Fibroblast of skin of back (primary cell): ENCODE data around the gene CHCHD3.

ENCODE experiments used
- DNase-seq: peaks from one replicate; pipeline ENCODE4 v3.0.0-alpha.2; 2013

CHCHD3 gene

GRCh38 chr7:132857703-132858102 is 224.2 kb downstream of the CHCHD3 start:
- DNase-seq, result no peak

DNA sequence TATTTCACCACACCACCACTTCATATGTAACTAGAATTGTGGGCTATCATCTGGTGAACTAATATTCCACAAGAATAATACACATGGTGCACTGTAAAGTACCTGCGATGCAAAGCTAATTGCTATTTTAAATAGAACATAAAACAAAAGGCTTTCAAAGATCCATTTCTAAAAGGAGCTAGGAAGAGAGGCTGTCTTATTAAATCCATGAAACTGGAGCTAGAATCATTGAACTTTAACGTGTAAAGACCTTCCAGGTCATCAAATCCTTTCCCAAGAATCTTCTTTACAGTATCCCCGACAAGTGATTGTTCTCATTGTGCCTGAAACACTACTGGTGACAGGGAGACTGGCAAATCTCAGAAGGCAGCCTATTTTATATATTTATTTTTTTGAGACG is 224.9 kb downstream of the CHCHD3 start:
- DNase-seq, result no peak

DNA sequence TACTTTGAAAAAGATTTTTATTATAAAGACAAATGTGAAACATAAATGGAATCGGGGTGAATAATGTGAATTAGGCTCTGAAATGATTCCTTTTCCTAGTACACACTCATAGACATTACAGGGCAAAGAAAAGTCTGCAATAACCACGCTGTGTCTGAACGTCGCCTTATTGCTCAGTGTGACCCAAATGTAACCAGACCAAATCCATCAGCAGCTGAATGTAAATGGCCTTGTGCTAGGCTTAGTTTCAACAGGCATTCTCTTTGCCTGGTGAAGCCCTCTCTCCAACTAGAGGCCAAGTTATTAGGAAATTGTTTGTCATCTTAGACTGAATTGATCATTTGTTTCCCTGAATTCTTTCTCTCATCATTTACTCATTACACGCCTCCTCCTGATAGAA is 225.5 kb downstream of the CHCHD3 start:
- DNase-seq, result no peak

GRCh38 chr7:132855901-132856300 is 226.0 kb downstream of the CHCHD3 start:
- no peak for DNase-seq

DNA sequence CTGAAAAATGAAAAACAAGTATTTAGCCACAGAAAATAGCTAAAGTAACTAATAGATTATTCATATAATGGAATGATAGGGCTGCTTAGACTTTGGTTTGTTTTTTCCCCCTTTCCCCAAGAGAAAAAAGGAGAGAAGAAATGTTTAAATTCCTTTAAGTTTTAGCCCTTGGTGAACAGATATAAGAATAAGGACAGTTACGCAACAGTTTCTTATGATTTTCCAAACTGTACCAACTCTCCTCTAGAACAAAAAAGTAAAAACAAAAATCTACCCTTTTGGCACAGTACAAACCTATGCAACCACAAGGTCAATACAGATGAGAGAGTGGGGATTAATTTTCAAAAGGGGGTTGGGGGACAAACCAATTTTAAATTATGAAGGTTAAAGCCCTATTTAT is 227.7 kb downstream of the CHCHD3 start:
- no peak for DNase-seq

GRCh38 chr7:132847376-132847775 is 234.5 kb downstream of the CHCHD3 start:
- DNase-seq, result no peak

DNA sequence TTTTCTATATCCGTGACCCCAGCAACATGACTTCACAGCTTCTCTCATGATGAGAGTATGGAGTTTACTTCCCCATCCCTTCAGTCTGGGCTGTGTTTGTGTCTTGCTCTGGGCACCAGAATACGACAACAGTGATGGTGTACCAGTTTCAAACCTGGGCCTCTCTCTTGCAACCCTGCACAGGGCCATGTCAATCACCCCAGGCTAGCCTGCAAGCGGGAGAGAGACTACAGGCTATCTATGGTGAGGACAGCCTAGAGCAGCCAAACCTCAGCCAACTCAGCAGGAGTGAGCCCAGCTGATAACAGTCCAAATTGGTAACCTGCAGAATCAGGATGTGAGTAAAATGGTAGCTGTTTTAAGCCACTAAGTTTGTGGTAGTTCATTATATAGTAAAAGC is 235.8 kb downstream of the CHCHD3 start:
- no peak for DNase-seq

- no peak for DNase-seq
These were observed 239.4 kb downstream of the CHCHD3 start for GRCh38 chr7:132842478-132842877.

- no peak for DNase-seq
These were observed 241.7 kb downstream of the CHCHD3 start for GRCh38 chr7:132840199-132840598.

DNA sequence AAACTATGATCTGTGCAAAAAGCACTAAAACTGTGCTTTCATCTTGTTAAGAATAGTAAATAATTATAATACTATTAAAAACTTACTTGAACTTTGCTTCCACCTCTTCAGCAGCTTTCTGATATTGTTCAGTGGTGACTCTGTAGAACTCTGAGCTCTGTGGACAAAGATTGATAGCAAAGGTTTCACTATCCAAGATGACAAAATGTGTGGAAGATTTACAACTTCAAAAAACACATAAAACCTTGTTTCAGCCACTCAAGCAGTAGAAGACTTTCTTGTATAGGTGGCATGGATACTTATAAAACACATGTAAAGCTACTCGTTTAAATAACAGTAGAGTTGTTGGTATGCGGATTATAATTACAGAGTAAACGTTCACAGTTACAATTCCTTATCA is 243.6 kb downstream of the CHCHD3 start:
- DNase-seq, result no peak

- DNase-seq, result no peak
These were observed 244.4 kb downstream of the CHCHD3 start for GRCh38 chr7:132837529-132837928.

- DNase-seq, result no peak
These were observed 245.1 kb downstream of the CHCHD3 start for GRCh38 chr7:132836746-132837145.

GRCh38 chr7:132830941-132831340 is 250.9 kb downstream of the CHCHD3 start:
- no peak for DNase-seq

- no peak for DNase-seq
These were observed 253.4 kb downstream of the CHCHD3 start for GRCh38 chr7:132828502-132828901.

DNA sequence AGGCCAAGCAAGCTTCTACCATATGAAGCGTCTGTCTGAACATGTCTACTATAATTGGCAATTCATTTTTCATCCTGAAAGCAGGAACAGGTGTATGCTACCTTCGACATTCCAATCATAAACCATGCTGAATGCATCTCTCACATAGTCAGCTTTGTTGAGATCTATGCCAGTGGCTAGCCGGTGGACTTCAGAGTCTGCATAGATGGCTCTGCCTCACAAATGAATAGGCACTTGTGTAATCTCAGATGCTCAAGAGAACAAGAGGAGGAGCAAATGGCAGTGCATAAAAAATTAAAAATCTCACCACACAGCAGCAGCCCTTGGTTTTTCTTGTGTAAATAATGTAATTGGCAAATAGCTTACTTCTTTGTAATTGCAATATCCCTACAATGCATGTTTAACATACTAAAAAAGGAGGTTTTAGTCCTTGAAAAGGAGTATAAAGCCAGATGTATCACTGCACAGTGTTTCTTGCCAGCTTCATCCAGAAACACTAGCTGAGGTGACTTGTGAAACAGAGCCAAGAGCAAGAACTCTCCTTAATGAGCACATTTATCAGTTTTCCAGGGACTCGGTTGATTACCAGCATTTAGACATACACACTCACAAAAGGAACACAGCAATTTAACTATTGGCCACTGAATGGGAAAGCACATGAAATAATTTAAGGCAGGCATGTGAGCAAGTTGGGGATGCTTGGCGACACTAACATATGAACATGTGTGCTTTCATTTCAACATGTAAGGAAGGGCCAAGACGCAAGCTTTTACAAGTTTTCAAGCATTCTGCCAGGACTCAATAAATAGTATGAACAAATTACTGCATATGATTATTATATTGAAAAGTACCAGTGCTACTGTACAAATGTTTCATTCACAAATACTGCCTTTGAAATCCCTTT is 255.7 kb downstream of the CHCHD3 start:
- DNase-seq, result no peak

DNA sequence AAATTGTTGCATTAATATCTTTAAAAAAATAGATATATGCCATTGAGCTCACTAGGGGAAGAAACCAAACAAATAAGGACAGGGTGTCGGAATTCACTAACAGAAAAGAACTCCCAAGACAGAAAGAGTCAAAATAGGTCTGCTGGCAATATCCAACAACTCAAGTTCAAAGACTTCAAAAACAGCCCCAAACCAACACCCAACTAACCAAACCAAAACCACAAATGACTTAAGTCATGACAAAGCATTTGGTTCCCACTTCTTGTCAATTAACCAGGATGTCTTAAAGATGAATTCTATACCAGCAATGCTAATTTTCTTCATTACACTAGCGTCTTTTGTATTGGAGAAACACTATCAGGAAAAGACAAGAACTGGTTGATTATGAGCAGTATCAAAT is 256.7 kb downstream of the CHCHD3 start:
- no peak for DNase-seq

DNA sequence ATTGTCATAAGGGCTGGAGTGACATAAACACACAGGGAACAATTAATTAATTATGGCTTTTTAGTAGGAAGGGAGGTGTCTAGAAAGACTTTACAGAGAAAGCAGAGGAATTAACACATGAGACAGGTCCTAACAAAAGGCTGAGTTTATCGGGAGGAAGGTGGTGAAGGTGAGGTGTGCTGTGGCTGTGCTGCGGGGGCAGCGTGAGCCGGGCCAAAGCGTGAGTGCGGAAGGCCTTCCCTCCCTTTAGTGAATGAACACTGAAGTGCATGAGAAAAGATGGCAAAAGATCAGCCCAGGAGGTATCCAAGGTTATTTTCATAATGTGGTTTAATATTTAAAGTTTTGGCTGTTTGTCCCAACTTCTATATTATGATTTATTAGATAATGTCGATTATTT is 262.2 kb downstream of the CHCHD3 start:
- no peak for DNase-seq

- DNase-seq, result peak; percentile 48
These were observed 263.9 kb downstream of the CHCHD3 start for GRCh38 chr7:132817949-132818348.

- peak; percentile 29 for DNase-seq
These were observed 266.1 kb downstream of the CHCHD3 start for GRCh38 chr7:132815696-132816311.

GRCh38 chr7:132815130-132815529 is 266.8 kb downstream of the CHCHD3 start:
- DNase-seq, result no peak

DNA sequence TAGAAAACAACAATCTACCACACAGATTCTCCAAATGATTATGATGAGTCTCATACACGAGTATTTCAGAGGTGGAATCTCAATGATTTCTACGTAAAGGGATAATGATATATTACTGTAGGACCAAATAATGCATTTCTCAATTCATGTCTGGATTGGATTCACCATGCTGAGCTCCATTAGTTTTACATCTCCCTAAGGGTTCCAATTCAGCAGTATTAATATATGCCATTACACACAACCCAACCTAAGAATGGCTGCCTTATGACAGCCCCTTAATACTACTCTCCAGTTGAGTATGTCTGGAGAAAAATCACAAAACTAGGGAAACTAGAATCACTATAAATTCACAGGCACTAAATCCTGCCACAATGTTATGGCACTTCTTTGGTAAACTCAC is 271.3 kb downstream of the CHCHD3 start:
- no peak for DNase-seq

- no peak for DNase-seq
These were observed 275.1 kb downstream of the CHCHD3 start for GRCh38 chr7:132806834-132807233.

GRCh38 chr7:132805766-132806165 is 276.1 kb downstream of the CHCHD3 start:
- DNase-seq, result no peak

DNA sequence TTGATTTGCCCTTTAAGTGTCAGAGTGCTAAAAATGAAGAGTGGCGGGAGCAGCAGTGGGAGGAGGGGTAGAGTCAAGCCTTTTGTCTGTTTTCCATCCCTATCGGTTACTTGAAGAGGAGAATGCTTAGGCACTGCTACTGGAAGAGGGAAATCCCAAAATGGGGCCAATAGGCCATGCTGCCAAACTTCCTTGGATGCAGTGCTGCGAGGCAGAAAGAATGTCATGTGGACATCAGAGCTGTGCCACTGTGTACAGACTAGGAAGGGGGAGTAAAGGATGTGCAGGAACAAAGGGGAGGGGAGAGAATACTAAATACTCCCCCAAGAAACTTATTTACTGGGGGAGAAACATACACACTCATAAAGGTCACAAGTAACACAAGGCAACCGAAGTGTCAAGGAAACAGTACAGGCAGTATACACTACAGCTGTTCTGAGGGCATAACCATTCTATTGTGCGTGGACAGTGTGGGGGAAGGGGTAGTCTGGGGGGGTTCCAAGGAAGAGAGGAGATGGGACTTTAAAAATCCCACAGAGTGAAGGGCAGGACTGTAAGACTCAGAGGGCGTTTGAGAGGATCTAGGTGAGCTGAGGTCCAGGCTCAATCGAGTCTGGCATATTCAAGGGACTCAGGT is 276.9 kb downstream of the CHCHD3 start:
- no peak for DNase-seq
